AG09309 (cell line): ENCODE data around the gene MACROH2A2.
"Not testable (repeated sequence)": the region's sequence is repeated elsewhere in the genome, so short reads cannot be mapped to it uniquely, and the experiment has no call there.

Source experiments
- DNase-seq: peaks from one replicate; pipeline ENCODE4 v3.0.0-alpha.2; 2010; ENCODE audit warnings: low read depth
- H3K4me3 ChIP-seq: 2 replicates; pipeline ENCODE4 v1.5.1; 2011; ENCODE audit warnings: mild to moderate bottlenecking, low read depth, low read length, moderate library complexity; ENCODE audit not compliant: control insufficient read depth
- TF ChIP-seq, protein P1 (sequence below): IDR thresholded peaks from 2 replicates; pipeline ENCODE4 v1.5.1; 2011; ENCODE audit warnings: mild to moderate bottlenecking, low read depth, low read length, inconsistent platforms; ENCODE audit not compliant: insufficient read depth, control insufficient read depth; ENCODE audit errors: missing control alignments

Gene MACROH2A2

DNA sequence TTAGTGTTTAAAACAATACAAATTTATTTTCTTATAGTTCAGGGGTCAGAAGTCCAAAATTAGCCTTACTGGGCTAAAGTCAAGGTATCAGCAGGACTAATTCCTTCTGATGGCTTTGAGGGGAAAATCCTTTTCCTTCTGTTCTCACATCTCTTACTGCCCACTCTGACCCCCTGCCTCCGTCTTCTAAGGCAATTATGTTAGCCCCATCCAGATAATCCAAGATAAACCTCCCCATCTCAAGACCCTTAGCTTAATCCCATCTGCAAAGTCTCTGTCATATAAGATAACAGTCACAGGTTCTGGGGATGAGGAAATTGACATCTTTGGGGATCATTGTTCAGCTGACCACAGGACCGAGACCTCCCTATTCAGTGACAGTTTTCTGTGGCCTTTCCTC, 22.3 kb downstream of the MACROH2A2 start:
- TF ChIP-seq, protein P1, sequence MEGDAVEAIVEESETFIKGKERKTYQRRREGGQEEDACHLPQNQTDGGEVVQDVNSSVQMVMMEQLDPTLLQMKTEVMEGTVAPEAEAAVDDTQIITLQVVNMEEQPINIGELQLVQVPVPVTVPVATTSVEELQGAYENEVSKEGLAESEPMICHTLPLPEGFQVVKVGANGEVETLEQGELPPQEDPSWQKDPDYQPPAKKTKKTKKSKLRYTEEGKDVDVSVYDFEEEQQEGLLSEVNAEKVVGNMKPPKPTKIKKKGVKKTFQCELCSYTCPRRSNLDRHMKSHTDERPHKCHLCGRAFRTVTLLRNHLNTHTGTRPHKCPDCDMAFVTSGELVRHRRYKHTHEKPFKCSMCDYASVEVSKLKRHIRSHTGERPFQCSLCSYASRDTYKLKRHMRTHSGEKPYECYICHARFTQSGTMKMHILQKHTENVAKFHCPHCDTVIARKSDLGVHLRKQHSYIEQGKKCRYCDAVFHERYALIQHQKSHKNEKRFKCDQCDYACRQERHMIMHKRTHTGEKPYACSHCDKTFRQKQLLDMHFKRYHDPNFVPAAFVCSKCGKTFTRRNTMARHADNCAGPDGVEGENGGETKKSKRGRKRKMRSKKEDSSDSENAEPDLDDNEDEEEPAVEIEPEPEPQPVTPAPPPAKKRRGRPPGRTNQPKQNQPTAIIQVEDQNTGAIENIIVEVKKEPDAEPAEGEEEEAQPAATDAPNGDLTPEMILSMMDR = no peak
- DNase-seq = no peak
- H3K4me3 ChIP-seq = no peak overlapping the region

DNA sequence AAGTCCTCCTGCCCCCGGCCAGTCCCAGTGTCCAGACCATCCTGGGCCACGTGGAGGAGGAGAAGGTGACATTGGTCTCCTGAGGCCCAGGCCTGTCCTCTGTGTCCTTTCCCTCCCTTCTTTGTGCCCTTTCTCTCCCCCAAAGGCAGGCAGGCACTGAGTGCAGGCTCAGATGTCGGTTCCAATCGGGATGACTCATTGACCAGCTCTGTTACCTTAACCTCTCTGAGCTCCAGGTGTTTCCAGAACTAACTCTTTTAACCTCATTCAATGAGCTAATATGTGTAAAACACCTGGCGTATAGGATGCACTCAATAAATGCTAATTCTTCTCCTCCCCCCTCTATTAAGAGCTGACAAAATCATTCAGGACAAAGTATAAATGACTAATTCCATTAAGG, 25.7 kb downstream of the MACROH2A2 start:
- H3K4me3 ChIP-seq = no peak overlapping the region
- TF ChIP-seq, protein P1 = no peak
- no peak for DNase-seq

DNA sequence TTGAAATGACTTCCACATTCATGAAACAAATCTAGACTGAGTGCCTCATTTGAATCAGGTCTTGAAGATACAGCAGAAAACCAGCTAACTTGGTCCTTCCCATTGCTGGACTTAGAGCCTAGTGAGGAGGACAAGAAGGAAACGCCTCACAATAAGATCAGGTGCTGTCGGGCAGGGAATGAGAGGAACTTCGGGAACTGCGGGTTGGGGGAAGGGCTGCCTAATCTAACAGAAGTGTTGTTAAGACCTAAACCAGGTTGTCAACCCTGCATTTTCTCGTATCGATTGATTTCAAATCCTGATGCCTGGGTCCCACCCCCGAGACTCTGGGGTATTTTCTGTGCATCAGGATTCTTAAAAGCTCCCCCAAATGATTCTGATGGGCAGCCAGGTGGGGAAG, 26.3 kb downstream of the MACROH2A2 start:
- TF ChIP-seq, protein P1 = no peak
- no peak for DNase-seq
- H3K4me3 ChIP-seq = no peak overlapping the region

DNA sequence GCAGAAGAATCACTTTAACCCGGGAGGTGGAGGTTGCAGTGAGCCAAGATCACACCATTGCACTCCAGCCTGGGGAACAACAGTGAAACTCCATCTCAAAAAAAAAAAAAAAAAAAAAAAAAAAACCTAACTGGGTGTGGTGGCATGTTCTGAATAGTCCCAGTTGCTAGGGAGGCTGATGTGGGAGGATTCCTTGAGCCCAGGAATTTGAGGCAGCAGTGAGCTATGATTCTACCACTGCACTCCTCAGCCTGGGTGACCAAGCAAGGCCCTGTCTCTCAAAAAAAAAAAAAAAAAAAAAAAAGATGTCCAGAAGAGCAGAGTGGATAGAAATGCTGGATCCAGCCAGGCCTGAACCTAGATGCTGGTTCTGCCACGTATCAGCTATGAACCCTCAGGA, 28.1 kb downstream of the MACROH2A2 start:
- not testable (repeated sequence) for H3K4me3 ChIP-seq, DNase-seq

DNA sequence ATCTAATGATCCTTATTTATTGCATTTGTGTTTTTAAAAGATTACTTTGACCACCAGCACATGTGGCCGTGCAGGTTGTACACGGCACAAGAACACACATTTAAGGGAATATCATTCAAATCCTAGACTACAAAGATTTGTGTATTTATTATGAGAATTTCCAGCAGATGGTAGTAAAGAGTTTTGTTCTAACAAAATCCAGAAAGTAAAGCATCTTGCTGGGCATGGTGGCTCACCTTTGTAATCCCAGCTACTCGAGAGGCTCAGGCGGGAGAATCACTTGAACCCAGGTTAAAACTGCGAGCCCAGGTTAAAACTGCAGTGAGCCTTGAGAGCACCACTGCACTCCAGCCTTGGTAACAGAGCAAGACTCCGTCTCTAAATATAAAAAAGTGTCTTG, 31.5 kb downstream of the MACROH2A2 start:
- DNase-seq = no peak
- no peak overlapping the region for H3K4me3 ChIP-seq
- TF ChIP-seq, protein P1 = no peak

DNA sequence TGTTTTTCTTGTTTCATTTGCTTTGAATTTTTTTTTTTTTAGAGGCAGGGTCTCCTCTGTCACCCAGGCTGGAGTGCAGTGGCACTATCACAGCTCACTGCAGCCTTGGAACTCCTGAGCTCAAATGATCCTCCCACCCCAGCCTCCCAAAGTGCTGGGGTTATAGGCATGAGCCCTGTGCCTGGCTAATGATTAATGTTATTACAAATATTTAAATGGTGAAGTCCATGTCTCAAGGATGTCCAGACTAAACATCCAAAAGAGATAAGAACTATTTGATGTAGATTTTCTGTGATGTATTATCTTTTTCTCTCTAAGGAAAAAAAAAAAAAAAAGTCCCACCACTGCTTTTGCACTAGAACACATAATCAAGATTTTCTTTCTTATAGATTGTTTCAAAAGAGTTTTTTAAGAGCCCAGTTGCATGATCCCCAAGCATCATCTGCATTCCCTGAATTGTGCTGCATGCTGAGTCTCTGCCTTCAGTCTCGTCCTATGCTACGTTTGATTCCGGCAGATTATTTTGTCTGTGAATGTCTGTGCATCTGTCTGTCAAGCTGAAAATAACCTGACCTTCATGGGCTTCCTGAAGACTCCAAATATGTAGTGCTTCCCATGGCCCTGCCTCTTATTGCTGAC, 33.4 kb downstream of the MACROH2A2 start:
- TF ChIP-seq, protein P1 = no peak
- H3K4me3 ChIP-seq = no peak overlapping the region
- no peak for DNase-seq

DNA sequence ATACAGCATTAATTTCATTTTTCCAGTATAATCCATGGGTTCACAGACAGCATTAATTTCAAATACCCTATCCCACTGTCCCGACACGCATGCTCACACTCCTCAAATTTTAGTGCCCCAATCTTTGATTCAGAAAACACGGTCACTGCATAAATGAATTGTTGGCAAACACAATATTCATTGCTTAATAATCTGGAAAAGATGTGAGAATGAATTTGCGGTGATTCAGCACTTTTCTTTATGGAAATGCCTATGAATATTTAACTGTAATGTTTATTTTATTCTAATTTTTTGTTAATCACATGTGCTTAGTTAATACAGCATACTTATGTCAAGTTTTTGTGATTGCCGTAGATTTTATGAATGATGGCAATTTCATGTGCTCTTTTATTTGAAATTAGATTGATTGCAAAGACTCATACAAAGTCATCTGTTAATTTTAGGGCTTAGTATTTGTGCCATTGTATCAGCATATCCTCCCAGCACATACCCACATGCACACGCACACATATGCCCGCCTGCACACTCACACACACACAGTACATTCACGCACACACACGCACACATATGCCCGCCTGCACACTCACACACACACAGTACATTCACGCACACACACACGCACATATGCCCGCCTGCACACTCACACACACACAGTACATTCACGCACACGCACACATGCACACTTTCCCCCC, 35.1 kb downstream of the MACROH2A2 start:
- no peak for DNase-seq
- TF ChIP-seq, protein P1 = no peak
- H3K4me3 ChIP-seq = no peak overlapping the region
